DND-41 (cell line): ENCODE results near the gene RIPOR1.

Experiments
- ATAC-seq: fragments of 200-7000 bp; cut with Tn5 transposase; 3 replicates; pipeline ENCODE4 v1.9.1; 2021; ENCODE audit warnings: low read depth; ENCODE audit not compliant: insufficient read depth
- DNase-seq: peaks from one replicate; pipeline ENCODE4 v3.0.0-alpha.2; 2020
- H2AFZ ChIP-seq: 2 replicates; pipeline ENCODE4 v1.6.0; 2012; ENCODE audit warnings: low read depth, low read length
- H3K27ac ChIP-seq: 2 replicates; pipeline ENCODE4 v1.5.1; 2012; ENCODE audit warnings: low read length, inconsistent platforms
- H3K27me3 ChIP-seq: fragments of 200-600 bp; sonication (generic); 2 replicates; pipeline ENCODE4 v1.6.0; 2012; ENCODE audit warnings: low read length, mild to moderate bottlenecking, inconsistent platforms; ENCODE audit not compliant: insufficient read depth, poor library complexity
- H3K36me3 ChIP-seq: 2 replicates; pipeline ENCODE4 v1.5.1; 2012; ENCODE audit warnings: low read length, inconsistent platforms; ENCODE audit not compliant: insufficient read depth
- H3K4me1 ChIP-seq: 2 replicates; pipeline ENCODE4 v1.5.1; 2012; ENCODE audit warnings: mild to moderate bottlenecking, low read length; ENCODE audit not compliant: insufficient read depth
- H3K4me2 ChIP-seq: 2 replicates; pipeline ENCODE4 v1.6.0; 2012; ENCODE audit warnings: mild to moderate bottlenecking, moderate library complexity, low read length, inconsistent platforms; ENCODE audit not compliant: insufficient read depth
- H3K4me3 ChIP-seq, 2 experiments: fragments of 200-600 bp in 1 of 2; shearing (Covaris generic) in 1 of 2; 2 replicates each; pipeline ENCODE4 v1.5.1; 2012 to 2016; ENCODE audit warnings: inconsistent platforms in 2 of 2, low read length in 2 of 2, mild to moderate bottlenecking in 2 of 2, low read depth in 1 of 2, moderate library complexity in 1 of 2
- H3K79me2 ChIP-seq: 2 replicates; pipeline ENCODE4 v1.6.0; 2012; ENCODE audit warnings: low read length, inconsistent platforms; ENCODE audit not compliant: insufficient read depth
- H3K9ac ChIP-seq: 2 replicates; pipeline ENCODE4 v1.6.0; 2012; ENCODE audit warnings: low read depth, mild to moderate bottlenecking, inconsistent platforms, low read length, moderate library complexity
- H3K9me3 ChIP-seq: 2 replicates; pipeline ENCODE4 v1.5.1; 2012; ENCODE audit warnings: low read length, moderate library complexity, mild to moderate bottlenecking, inconsistent platforms; ENCODE audit not compliant: insufficient read depth, severe bottlenecking
- H4K20me1 ChIP-seq: 2 replicates; pipeline ENCODE4 v1.6.0; 2012; ENCODE audit warnings: low read length; ENCODE audit not compliant: insufficient read depth
- CTCF ChIP-seq: IDR thresholded peaks from 2 replicates; pipeline ENCODE4 v1.5.1; 2012; ENCODE audit warnings: borderline replicate concordance, low read length, moderate library complexity, mild to moderate bottlenecking; ENCODE audit not compliant: poor library complexity, severe bottlenecking; ENCODE audit errors: extremely low read depth
- EZH2 ChIP-seq: IDR thresholded peaks from 3 replicates; pipeline ENCODE4 v1.6.1; 2012; ENCODE audit warnings: borderline replicate concordance, low read depth, mild to moderate bottlenecking, moderate library complexity, low read length, inconsistent platforms; ENCODE audit not compliant: severe bottlenecking

RIPOR1 gene

GRCh38 chr16:67538666-67539101, 10.1 kb downstream of the RIPOR1 start:
- Histone ChIP-seq H2AFZ (no peak overlapping the region), H3K9me3 (no peaks in the 10 kb centered on the region), H3K27me3 (no peaks in the 10 kb centered on the region), H4K20me1 (peaks cover 39% of the 10 kb centered on the region), H3K79me2 (peaks cover 31% of the 10 kb centered on the region), H3K4me2 (peak overlapping the region; percentile 95), H3K36me3 (peaks cover 46% of the 10 kb centered on the region), H3K4me3 (peak overlapping the region in 1 of 2 experiments; percentile 84; a peak in 2 of 4 replicates), H3K4me1 (peaks cover 43% of the 10 kb centered on the region), H3K9ac (peak overlapping the region; percentile 90), H3K27ac (peak overlapping the region; percentile 60)
- TF ChIP-seq CTCF (no peak), EZH2 (no peak)
- no peak for DNase-seq
- no peak for ATAC-seq

GRCh38 chr16:67539271-67539670, 10.6 kb downstream of the RIPOR1 start:
- no peak for DNase-seq
- peak overlapping the region; percentile 95 for H3K4me2 ChIP-seq
- H3K9ac ChIP-seq = peak overlapping the region; percentile 90; the same call in 1 of the 2 replicates
- H2AFZ ChIP-seq = no peak overlapping the region
- peaks cover 39% of the 10 kb centered on the region for H4K20me1 ChIP-seq
- no peaks in the 10 kb centered on the region for H3K27me3 ChIP-seq
- peaks cover 42% of the 10 kb centered on the region for H3K4me1 ChIP-seq
- 0 out of 4 replicates have a peak overlapping the region, but pooled peaks of 1 of the 2 experiments have one; percentile 8 for H3K4me3 ChIP-seq
- H3K79me2 ChIP-seq = peaks cover 31% of the 10 kb centered on the region
- peak overlapping the region; percentile 53; the same call in 1 of the 2 replicates for H3K27ac ChIP-seq
- no peak for ATAC-seq
- H3K9me3 ChIP-seq = no peaks in the 10 kb centered on the region
- no peak for TF ChIP-seq EZH2
- TF ChIP-seq CTCF = no peak
- H3K36me3 ChIP-seq = peaks cover 52% of the 10 kb centered on the region

- 0 out of 4 replicates have a peak overlapping the region, but pooled peaks of 1 of the 2 experiments have one; percentile 8 for H3K4me3 ChIP-seq
- ATAC-seq = no peak
- no peak for DNase-seq
- no peak overlapping the region for H3K9ac ChIP-seq
- TF ChIP-seq CTCF (no peak), EZH2 (no peak)
- H3K27ac ChIP-seq = peak overlapping the region; percentile 53; the same call in 1 of the 2 replicates
- H2AFZ ChIP-seq = no peak overlapping the region
- peaks cover 31% of the 10 kb centered on the region for H3K79me2 ChIP-seq
- peaks cover 59% of the 10 kb centered on the region for H3K36me3 ChIP-seq
- peak overlapping the region; percentile 95; the same call in 1 of the 2 replicates for H3K4me2 ChIP-seq
- H3K9me3 ChIP-seq = no peaks in the 10 kb centered on the region
- H3K27me3 ChIP-seq = no peaks in the 10 kb centered on the region
- peaks cover 39% of the 10 kb centered on the region for H4K20me1 ChIP-seq
- peaks cover 39% of the 10 kb centered on the region for H3K4me1 ChIP-seq
Measured at GRCh38 chr16:67539691-67540635, 11.3 kb downstream of the RIPOR1 start.
